Upper lobe of right lung (tissue), 1 donor: ENCODE data around the gene MAMDC2. TPM values are rescaled to one million over a fixed set of nuclear protein-coding genes. Genes with fewer than 3 reads are reported as not detected.

Source experiments
- ATAC-seq: fragments of 200-7000 bp; cut with Tn5 transposase; one replicate; pipeline ENCODE4 v1.9.1; 2020; ENCODE audit warnings: mild to moderate bottlenecking, moderate library complexity
- DNase-seq: peaks from one replicate; pipeline ENCODE4 v3.0.0-alpha.2; 2020
- H3K27ac ChIP-seq: fragments of 200-600 bp; one replicate; pipeline ENCODE4 v1.8.0; 2022
- H3K27me3 ChIP-seq: fragments of 200-600 bp; one replicate; pipeline ENCODE4 v1.8.0; 2022; ENCODE audit warnings: mild to moderate bottlenecking
- H3K36me3 ChIP-seq: fragments of 200-600 bp; one replicate; pipeline ENCODE4 v1.8.0; 2022
- H3K4me1 ChIP-seq: fragments of 200-600 bp; one replicate; pipeline ENCODE4 v1.8.0; 2022
- H3K4me3 ChIP-seq: fragments of 200-600 bp; one replicate; pipeline ENCODE4 v1.8.0; 2022; ENCODE audit warnings: mild to moderate bottlenecking
- H3K9me3 ChIP-seq: fragments of 200-600 bp; one replicate; pipeline ENCODE4 v1.8.0; 2022
- intact Hi-C: fragments of 100-400 bp; cut with DNase I; formaldehyde crosslinking; loops from one replicate; pipeline ENCODE4 v1.11.0; 2022
- total RNA-seq: library from RNA; stranded (reverse); fragmentation: NEBNext Ultra II Directional; extraction: Animal tissue kit (Norgen Biotek cat#: 25700); gene quantifications from one replicate; pipeline ENCODE4 v1.2.1, GENCODE V29; 2021
- TF ChIP-seq, protein P1 (sequence below): fragments of 200-600 bp; IDR thresholded peaks from one replicate; pipeline ENCODE4 v1.8.0; 2022; ENCODE audit warnings: antibody characterized with exemption
- donor health status: DM: no; HTN: yes; CAD: no; lungs with severe emphysema.

The MAMDC2 gene
- total RNA-seq, 1 donor from 2014 or later, result 72.0 TPM

DNA sequence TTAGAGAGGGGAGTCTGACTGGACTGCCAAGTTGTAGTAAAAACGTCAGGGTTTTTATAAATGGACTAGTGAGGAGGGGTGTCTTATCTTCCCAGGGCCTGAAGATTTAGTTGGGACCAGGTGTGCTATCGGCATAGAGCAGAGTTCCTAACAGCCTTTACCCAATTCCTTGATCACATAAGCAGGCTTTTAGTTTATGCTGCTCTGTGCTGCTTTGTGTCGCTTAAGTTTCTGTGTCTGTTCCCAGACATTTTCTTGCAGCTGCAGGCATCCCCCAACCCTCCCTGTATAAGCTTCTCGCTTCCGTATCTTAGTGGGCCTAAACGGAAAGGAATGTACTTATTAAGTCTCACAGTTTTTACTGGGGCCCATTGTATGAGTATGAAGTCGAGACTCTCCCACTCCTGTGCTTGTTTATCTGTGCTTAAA, 212.5 kb downstream of the MAMDC2 start:
- H3K4me1 ChIP-seq, result peaks cover 24% of the 10 kb centered on the region
- H3K27ac ChIP-seq, result peak overlapping the region; percentile 96
- ATAC-seq (peak; percentile 1), DNase-seq (no peak)
- intact Hi-C loops, result no loop called here
- peak overlapping the region; percentile 87 for H3K4me3 ChIP-seq
- H3K36me3 ChIP-seq, result peaks cover 3% of the 10 kb centered on the region
- H3K27me3 ChIP-seq, result no peaks in the 10 kb centered on the region
- TF ChIP-seq, protein P1, sequence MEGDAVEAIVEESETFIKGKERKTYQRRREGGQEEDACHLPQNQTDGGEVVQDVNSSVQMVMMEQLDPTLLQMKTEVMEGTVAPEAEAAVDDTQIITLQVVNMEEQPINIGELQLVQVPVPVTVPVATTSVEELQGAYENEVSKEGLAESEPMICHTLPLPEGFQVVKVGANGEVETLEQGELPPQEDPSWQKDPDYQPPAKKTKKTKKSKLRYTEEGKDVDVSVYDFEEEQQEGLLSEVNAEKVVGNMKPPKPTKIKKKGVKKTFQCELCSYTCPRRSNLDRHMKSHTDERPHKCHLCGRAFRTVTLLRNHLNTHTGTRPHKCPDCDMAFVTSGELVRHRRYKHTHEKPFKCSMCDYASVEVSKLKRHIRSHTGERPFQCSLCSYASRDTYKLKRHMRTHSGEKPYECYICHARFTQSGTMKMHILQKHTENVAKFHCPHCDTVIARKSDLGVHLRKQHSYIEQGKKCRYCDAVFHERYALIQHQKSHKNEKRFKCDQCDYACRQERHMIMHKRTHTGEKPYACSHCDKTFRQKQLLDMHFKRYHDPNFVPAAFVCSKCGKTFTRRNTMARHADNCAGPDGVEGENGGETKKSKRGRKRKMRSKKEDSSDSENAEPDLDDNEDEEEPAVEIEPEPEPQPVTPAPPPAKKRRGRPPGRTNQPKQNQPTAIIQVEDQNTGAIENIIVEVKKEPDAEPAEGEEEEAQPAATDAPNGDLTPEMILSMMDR, result no peak
- H3K9me3 ChIP-seq, result no peaks in the 10 kb centered on the region

DNA sequence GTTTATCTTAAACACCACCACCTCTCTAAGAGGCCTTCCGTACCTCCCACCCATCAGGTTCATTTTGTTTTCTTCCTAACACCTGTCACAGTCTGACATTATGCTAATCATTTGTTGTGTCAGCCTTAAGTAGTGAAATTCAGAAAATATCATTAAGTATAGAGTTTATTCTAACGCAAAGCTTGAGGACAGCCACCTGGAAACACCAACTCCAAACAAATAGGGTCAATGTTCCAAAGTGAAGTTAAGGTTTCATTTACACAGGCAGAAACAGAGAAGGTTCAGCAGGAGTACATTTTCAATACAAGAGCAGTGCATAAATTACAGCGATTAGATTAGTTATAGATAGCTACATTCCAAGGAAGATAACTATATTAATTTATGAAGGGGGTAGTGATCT, 213.9 kb downstream of the MAMDC2 start:
- Histone ChIP-seq H3K36me3 (peaks cover 16% of the 10 kb centered on the region), H3K27me3 (no peaks in the 10 kb centered on the region), H3K9me3 (no peaks in the 10 kb centered on the region), H3K4me1 (peaks cover 38% of the 10 kb centered on the region), H3K4me3 (peak overlapping the region; percentile 87), H3K27ac (peak overlapping the region; percentile 96)
- DNase-seq (no peak), ATAC-seq (no peak)
- intact Hi-C loops, result no loop called here
- TF ChIP-seq, protein P1, result no peak

DNA sequence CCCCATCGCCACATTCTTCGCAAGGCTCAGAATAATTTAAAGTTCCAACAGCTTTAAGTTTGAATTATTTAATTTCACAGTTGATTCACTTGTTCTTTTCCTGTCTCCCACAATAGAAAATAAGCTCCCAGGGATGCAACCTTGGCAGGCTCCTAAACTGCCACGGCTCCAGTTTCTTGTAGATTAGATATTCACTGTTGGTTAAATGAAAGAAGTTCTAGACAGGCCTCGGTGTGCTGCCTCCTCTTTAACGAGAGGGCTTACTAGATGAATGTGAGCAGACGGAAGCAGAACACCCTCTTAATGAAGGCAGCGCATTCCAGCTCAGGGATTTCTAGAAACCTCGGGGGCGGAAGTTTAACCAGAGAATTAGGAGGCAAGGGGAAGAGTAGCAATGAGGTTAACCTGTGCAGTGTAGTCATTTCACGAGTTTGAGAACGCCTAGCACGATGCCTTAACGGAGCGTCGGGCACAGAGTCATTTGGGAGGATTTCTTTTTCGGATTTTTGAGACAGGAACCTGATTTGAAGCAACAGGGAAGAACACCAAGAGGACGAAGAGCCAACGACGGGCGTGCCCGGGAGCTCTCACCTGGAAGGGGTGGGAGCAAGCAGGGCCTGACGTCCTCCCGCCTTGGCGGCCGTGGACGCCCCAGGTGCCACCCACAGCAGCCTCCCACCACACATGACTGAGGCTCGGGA, 214.5 kb downstream of the MAMDC2 start:
- ATAC-seq (peak; percentile 81), DNase-seq (peak; percentile 88)
- Histone ChIP-seq H3K27me3 (no peaks in the 10 kb centered on the region), H3K9me3 (no peaks in the 10 kb centered on the region), H3K4me1 (peaks cover 44% of the 10 kb centered on the region), H3K27ac (peak overlapping the region; percentile 96), H3K4me3 (peak overlapping the region; percentile 87), H3K36me3 (peaks cover 21% of the 10 kb centered on the region)
- TF ChIP-seq, protein P1, result no peak
- intact Hi-C loops, result no loop called here

DNA sequence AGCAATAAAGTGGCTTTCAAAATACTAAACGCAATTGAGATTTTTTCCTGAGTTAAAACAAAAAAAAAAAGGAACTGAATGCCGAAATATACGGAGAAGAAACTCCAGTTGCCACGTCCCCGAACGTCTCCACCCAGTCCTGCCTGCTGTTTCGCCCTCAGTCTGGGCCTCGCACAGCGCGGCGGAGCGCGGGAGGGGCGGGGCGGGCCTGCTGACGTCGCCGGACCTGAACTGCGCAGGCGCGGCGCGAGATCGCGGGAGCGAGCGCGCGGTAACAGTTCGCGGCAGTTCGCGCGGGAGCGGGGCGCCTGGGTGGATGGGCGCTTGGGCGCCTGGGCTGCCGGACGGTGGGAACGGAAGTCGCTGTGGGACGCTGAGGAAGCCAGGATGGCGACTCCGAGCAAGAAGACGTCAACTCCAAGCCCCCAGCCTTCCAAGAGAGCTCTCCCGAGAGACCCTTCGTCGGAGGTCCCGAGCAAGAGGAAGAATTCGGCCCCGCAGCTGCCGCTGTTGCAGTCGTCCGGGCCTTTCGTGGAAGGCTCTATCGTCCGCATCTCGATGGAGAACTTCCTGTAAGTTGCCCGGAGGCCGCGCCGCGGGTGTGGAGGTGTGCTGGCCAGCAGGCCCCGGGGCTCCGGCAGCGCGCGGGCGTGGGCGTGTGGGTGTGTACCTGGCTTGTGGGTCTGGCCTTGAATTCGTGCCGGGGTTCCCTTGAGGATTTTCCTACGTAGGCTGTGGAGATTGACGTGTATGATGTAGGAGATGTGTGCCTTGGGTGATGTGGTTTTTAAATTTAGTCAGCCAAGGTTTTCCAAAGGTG, 215.3 kb downstream of the MAMDC2 start, which contains the start of gene SMC5:
SMC5 (plus strand) TSS at position 287 of the 820 bp plus-strand sequence; CDS start at position 388, 101 bp downstream.
- intact Hi-C loops, result no loop called here
- H3K9me3 ChIP-seq, result no peaks in the 10 kb centered on the region

DNA sequence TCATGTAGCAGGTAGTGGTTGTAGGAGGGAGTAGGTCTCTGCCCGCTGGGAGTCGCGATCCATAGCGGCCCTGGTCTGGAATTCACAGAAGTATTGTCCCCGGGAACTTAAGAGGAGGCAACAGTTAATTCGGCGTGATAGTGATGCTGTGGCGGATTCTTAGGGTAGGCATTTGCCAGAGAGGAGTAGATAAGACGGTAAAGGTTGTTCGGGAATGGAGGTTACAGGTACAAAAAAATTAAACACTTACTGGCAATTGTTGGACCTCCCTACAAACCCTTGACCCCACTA, 215.8 kb downstream of the MAMDC2 start:
- DNase-seq (no peak), ATAC-seq (no peak)
- Histone ChIP-seq H3K36me3 (peaks cover 27% of the 10 kb centered on the region), H3K9me3 (no peaks in the 10 kb centered on the region), H3K4me3 (peak overlapping the region; percentile 87), H3K4me1 (peaks cover 49% of the 10 kb centered on the region), H3K27me3 (no peaks in the 10 kb centered on the region), H3K27ac (peak overlapping the region; percentile 96)
- TF ChIP-seq, protein P1, result no peak
- intact Hi-C loops, result no loop called here

More for the DNA sequence above, 215.3 kb downstream of the MAMDC2 start, which contains the start of gene SMC5:
- Histone ChIP-seq H3K4me1 (peaks cover 49% of the 10 kb centered on the region), H3K27me3 (no peaks in the 10 kb centered on the region), H3K36me3 (peaks cover 21% of the 10 kb centered on the region), H3K27ac (peak within 1 kb of the TSS; percentile 96), H3K4me3 (peak within 1 kb of the TSS; percentile 87)
- DNase-seq (peak; percentile 95), ATAC-seq (peak; percentile 95)
- TF ChIP-seq, protein P1, result no peak
